Stimulated activated CD4-positive, alpha-beta T cell treated with anti-CD3 and anti-CD28 coated beads, Interleukin-4, amount 100 ng/mL, for 24 hours (primary cell): ENCODE results near the gene EEF1AKMT3.

Experiments used
- DNase-seq: peaks from one replicate; pipeline ENCODE4 v3.0.0-alpha.2; 2020

Gene EEF1AKMT3

DNA sequence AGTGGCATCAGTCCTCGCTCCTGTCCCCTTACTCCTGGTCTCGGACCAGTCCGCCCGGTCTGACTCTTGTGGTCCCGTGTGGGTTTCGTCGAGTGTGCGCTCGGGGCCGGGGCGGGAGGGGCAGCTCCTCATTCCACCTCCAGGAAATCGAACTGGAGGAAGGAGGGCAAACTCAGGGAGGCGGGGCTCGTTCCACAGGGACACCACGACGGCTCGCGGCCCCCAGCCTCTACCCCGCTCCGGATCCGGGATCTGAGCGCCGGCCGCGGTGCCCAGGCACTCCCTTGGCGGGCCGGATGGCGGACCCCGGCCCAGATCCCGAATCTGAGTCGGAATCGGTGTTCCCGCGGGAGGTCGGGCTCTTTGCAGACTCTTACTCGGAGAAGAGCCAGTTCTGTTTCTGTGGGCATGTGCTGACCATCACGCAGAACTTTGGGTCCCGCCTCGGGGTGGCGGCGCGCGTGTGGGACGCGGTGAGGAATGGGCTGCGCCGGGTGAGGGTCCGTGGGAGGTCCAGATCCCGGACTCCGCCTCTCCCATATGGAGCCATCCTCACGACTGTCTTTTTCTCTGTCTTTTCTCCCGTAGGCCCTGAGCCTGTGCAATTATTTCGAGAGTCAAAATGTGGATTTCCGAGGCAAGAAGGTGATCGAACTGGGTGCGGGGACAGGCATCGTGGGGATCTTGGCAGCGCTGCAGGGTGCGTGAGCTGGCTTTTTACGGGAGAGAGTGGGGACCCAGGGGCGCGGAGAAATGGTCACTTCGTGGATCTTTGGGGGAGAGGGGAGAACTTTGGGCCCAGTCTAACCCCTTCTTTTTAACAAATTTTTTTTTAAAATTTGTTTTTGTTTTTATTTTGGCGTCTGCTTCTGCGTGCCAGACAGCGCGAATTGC lies at the start of gene EEF1AKMT3:
EEF1AKMT3 (plus strand) TSS at position 186 of the 894 bp plus-strand sequence; CDS start at position 297, 111 bp downstream.
- peak; percentile 49 for DNase-seq

- no peak for DNase-seq
Measured at GRCh38 chr12:57722716-57723629, 49.4 kb upstream of the EEF1AKMT3 start.

- DNase-seq, result no peak
Measured at GRCh38 chr12:57723630-57723962, 48.8 kb upstream of the EEF1AKMT3 start.

DNA sequence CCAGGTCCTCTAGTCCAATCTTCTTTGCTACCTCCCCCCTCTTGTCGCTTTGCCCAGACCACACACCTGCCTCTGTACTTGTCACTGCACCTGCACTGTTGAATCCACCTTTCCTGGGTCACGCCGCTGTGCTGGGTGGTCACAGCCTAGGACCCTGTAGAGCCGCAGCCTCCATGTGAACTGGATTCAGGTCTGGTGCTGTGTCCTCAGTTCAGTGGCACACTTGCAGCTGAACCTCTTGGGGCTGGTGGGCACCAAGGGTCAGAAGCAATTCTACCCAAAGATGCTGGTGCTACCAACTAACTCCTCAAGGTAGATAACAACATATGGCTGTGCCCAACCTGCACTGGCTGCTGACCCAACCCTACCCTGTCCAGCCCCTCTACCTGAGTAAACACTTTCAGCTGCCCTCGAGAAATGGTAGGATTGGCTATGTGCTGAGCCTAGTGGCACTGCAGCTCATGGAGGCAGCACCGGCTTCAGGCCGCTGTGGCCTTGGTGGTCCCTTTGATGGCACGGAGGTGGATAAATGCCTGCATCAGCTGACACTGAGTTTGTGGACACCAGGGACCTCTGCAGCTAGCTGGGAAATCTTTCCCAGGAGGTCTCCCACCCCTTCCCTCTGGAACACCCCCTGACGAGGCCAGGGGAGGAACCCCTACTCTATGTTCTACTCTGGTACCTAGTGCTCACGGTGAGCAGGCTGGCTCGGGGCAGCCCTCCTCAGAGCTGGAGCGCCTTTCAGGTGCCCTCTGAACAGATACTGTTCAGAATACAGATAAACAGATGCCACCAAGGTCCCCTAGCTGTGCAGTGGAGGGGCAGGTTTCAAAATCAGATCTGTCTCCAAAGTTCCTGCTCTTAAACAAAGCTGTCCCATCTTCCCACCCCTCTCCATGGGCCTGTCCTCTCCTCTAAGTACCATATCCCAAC lies 48.1 kb upstream of the EEF1AKMT3 start:
- DNase-seq, result no peak

GRCh38 chr12:57724936-57725740 lies 47.3 kb upstream of the EEF1AKMT3 start:
- no peak for DNase-seq

DNA sequence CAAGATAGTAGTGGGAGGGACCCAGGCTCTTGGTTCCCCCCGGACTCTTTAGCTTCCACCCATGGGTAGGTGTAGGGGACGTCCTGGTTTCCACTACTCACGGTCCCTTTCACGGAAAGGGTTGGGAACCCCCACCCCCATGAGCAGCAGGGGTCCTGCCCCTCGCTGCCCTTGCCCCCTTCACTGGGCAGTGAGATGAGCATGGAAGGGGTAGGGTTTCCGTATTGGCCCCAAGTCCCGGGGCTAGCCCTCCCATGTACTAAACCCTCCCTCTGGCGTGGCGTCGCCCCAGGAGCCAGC lies 46.6 kb upstream of the EEF1AKMT3 start:
- DNase-seq, result no peak

- DNase-seq, result no peak
Measured at GRCh38 chr12:57726151-57726883, 46.1 kb upstream of the EEF1AKMT3 start.

GRCh38 chr12:57726884-57727757 lies 45.3 kb upstream of the EEF1AKMT3 start:
- DNase-seq, result no peak

DNA sequence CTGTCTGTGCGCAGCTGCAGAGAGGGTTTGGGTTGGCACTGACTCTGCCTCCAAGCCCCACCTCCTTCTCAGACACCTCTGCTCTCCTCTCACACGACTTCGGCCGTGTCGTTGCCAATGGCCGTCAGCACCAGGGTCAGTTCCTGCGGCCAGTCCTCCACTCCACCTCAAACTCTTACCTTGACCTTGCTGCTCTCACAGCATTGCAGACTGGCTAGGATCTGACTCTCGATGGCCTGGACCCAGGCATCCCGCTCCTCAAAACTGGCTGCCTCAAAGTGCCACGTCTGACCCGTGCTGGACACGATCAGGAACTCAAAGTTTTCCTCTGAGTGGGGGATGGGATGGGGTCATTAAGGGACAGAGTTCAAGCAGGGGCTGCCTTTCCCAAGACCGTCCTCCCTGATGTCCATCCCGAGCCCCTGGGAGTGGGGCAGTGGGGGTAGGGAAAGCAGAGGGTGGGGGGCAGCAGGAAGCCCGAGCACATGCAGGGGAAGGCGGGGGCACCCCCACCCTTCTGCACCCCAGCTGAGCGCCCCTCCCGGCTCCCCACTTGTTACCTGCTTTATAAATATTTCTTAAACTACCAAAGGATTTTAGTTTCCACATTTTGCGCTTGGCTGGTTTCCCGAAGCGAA lies 44.5 kb upstream of the EEF1AKMT3 start:
- no peak for DNase-seq

- no peak for DNase-seq
Measured at GRCh38 chr12:57729321-57729844, 43.0 kb upstream of the EEF1AKMT3 start.

- no peak for DNase-seq
Measured at GRCh38 chr12:57730336-57731067, 41.9 kb upstream of the EEF1AKMT3 start.

DNA sequence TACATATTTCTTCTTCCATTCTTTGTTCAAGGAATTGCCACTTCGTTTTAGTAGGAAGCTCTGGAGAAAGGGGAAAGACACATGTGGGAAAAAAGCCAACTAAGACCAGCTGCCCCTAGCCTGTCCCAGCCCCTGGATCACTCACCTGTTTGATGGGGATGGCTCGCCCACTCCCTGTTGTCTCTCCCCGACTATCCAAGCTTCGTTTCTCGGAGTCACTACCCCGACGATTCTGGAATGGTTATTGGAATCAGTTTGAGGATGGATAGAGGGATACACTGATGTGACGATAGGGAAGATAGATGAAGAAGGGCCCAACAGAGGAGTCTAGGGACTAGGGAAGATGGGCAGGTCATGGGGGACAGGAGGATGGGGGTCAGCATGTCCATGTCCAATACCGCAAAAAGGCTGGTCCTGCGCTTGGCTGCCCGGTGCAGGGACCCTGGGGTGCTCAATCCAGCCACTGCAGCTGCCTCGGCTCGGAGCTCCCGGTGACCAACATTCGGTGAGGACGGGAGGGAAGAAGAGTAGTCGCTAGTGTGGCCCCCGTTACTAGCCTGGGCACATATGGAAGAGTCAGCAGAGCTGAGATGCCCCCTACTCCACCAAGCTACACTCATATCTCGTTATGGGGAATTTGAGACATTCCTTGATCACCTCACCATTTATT lies 40.9 kb upstream of the EEF1AKMT3 start:
- no peak for DNase-seq

GRCh38 chr12:57732270-57732669 lies 40.1 kb upstream of the EEF1AKMT3 start:
- DNase-seq, result no peak

GRCh38 chr12:57732726-57733593 lies 39.5 kb upstream of the EEF1AKMT3 start:
- no peak for DNase-seq

- DNase-seq, result no peak
Measured at GRCh38 chr12:57733928-57734327, 38.5 kb upstream of the EEF1AKMT3 start.

GRCh38 chr12:57734591-57734990 lies 37.8 kb upstream of the EEF1AKMT3 start:
- DNase-seq, result no peak
